Osteoblast (primary cell): ENCODE data around the gene HCRTR1. TPM values are rescaled to one million over a fixed set of nuclear protein-coding genes. Genes with fewer than 3 reads are reported as not detected.

ENCODE experiments used
- DNase-seq: peaks from one replicate; pipeline ENCODE4 v3.0.0; 2011; ENCODE audit warnings: low spot score, mixed read lengths; ENCODE audit not compliant: insufficient read length; ENCODE audit errors: missing footprints
- H2AFZ ChIP-seq: 2 replicates; pipeline ENCODE4 v1.6.0; 2011; ENCODE audit warnings: mild to moderate bottlenecking, low read length
- H3K27ac ChIP-seq: 2 replicates; pipeline ENCODE4 v1.5.1; 2011; ENCODE audit warnings: mild to moderate bottlenecking, low read depth, low read length, moderate library complexity
- H3K27me3 ChIP-seq: 2 replicates; pipeline ENCODE4 v1.6.0; 2012; ENCODE audit warnings: mild to moderate bottlenecking, control low read depth, inconsistent platforms, low read length, moderate library complexity; ENCODE audit not compliant: insufficient read depth
- H3K36me3 ChIP-seq: 2 replicates; pipeline ENCODE4 v1.5.1; 2011; ENCODE audit warnings: mild to moderate bottlenecking, low read length, control low read depth, moderate library complexity; ENCODE audit not compliant: insufficient read depth
- H3K4me1 ChIP-seq: 2 replicates; pipeline ENCODE4 v1.5.1; 2011; ENCODE audit warnings: mild to moderate bottlenecking, low read length, control low read depth, moderate library complexity; ENCODE audit not compliant: insufficient read depth
- H3K4me2 ChIP-seq: 2 replicates; pipeline ENCODE4 v1.6.0; 2011; ENCODE audit warnings: mild to moderate bottlenecking, low read length; ENCODE audit not compliant: insufficient read depth
- H3K4me3 ChIP-seq: fragments of 200-600 bp; sonication (generic); 3 replicates; pipeline ENCODE4 v1.5.1; 2012; ENCODE audit warnings: mild to moderate bottlenecking, low read length, inconsistent platforms; ENCODE audit not compliant: insufficient read depth
- H3K79me2 ChIP-seq: 2 replicates; pipeline ENCODE4 v1.6.0; 2012; ENCODE audit warnings: mild to moderate bottlenecking, low read length, control low read depth, inconsistent platforms; ENCODE audit not compliant: insufficient read depth
- H3K9me3 ChIP-seq: 2 replicates; pipeline ENCODE4 v1.5.1; 2011; ENCODE audit warnings: low read depth, low read length, control low read depth
- H4K20me1 ChIP-seq: 2 replicates; pipeline ENCODE4 v1.6.0; 2012; ENCODE audit warnings: mild to moderate bottlenecking, low read length, control low read depth; ENCODE audit not compliant: insufficient read depth
- total RNA-seq: library from RNA; depleted of rRNA; stranded (reverse); fragments of >200 nt; gene quantifications from 2 replicates; pipeline ENCODE4 v1.2.3, GENCODE V29; 2012
- TF ChIP-seq, protein P1 (sequence below): IDR thresholded peaks from 2 replicates; pipeline ENCODE4 v1.5.1; 2011; ENCODE audit warnings: mild to moderate bottlenecking, low read depth, low read length, moderate library complexity; ENCODE audit errors: extremely low read depth

Gene HCRTR1
- total RNA-seq = not detected in 2 replicates

DNA sequence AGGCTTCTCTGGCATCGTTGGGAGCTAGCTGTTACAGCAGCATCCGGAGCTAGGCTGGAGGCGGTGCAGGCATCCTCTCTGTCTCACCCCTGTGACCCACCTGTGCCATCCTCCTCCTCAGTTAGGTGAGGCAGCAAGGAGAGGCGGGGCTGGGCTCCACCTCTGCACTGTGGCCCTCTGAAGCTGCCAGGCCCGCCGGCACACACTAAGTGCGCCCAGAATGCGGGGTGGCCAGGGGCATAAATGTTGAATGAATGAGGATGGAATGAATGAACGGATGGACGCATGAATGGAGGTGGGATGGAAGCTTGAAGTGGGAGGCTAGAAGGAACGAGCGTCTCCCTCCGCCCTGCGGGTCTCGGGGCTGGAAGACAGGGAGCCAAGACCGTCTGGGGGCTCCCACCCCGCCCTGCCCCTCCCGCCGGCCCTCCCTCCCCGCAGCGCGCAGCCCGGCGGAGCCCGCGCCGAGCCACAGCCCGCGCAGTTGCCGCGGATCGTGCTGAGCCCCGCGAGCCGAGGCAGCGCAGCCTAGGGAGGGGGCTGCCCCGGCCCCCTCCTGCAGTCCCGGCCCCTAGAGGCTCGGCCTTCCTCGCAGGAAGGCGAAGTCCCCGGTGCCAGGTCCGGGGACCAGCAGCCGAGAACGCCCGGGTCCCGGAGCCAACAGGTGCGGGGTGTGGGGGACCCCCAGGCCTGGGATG, at the start of gene HCRTR1:
TSS of gene HCRTR1 (plus strand) at position 472 of the 698 bp plus-strand sequence. CDS start 1,504 bp downstream, outside the sequence.
- Histone ChIP-seq H3K4me3 (peak within 1 kb of the TSS; percentile 76), H3K36me3 (no peaks in the 10 kb centered on the region), H3K9me3 (no peaks in the 10 kb centered on the region), H3K79me2 (no peaks in the 10 kb centered on the region), H4K20me1 (no peaks in the 10 kb centered on the region), H3K4me2 (peak within 1 kb of the TSS; percentile 85), H3K4me1 (no peaks in the 10 kb centered on the region), H3K27ac (no peak within 1 kb of the TSS), H3K27me3 (no peaks in the 10 kb centered on the region), H2AFZ (peak within 1 kb of the TSS; percentile 62)
- peak; percentile 83 for DNase-seq
- TF ChIP-seq, protein P1, sequence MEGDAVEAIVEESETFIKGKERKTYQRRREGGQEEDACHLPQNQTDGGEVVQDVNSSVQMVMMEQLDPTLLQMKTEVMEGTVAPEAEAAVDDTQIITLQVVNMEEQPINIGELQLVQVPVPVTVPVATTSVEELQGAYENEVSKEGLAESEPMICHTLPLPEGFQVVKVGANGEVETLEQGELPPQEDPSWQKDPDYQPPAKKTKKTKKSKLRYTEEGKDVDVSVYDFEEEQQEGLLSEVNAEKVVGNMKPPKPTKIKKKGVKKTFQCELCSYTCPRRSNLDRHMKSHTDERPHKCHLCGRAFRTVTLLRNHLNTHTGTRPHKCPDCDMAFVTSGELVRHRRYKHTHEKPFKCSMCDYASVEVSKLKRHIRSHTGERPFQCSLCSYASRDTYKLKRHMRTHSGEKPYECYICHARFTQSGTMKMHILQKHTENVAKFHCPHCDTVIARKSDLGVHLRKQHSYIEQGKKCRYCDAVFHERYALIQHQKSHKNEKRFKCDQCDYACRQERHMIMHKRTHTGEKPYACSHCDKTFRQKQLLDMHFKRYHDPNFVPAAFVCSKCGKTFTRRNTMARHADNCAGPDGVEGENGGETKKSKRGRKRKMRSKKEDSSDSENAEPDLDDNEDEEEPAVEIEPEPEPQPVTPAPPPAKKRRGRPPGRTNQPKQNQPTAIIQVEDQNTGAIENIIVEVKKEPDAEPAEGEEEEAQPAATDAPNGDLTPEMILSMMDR = no peak

DNA sequence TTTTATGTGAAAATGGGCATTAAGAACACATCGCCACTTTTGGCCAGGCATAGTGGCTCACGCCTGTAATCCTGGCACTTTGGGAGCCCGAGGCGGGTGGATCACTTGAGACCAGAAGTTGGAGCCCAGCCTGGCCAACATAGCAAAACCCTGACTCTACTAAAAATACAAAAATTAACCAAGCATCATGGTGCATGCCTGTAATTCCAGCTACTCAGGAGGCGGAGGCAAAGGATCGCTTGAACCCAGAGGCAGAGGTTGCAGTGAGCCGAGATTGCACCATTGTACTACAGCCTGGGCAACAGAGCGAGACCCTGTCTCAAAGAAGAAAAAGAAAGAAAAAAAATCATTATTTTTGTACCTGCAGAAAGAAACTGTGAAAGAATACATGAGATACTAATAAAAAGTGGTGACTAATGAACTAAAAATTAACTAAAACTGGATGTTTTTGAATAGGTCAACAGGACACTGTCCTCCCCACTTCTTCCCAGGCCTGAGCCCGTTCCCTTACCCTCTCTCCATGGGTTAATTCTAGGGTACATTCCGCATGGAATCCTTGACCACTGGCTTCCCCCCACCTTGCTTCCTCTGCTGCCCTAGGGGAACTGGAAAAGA, 49.4 kb upstream of the HCRTR1 start:
- TF ChIP-seq, protein P1 = no peak
- no peak overlapping the region for H3K4me3 ChIP-seq
- H2AFZ ChIP-seq = no peak overlapping the region
- peaks cover 41% of the 10 kb centered on the region for H3K4me1 ChIP-seq
- H3K27ac ChIP-seq = no peak overlapping the region
- H3K9me3 ChIP-seq = no peaks in the 10 kb centered on the region
- peak; percentile 44 for DNase-seq
- H3K4me2 ChIP-seq = no peak overlapping the region
- no peaks in the 10 kb centered on the region for H3K27me3 ChIP-seq
- no peaks in the 10 kb centered on the region for H3K79me2 ChIP-seq
- no peaks in the 10 kb centered on the region for H3K36me3 ChIP-seq
- H4K20me1 ChIP-seq = no peaks in the 10 kb centered on the region

DNA sequence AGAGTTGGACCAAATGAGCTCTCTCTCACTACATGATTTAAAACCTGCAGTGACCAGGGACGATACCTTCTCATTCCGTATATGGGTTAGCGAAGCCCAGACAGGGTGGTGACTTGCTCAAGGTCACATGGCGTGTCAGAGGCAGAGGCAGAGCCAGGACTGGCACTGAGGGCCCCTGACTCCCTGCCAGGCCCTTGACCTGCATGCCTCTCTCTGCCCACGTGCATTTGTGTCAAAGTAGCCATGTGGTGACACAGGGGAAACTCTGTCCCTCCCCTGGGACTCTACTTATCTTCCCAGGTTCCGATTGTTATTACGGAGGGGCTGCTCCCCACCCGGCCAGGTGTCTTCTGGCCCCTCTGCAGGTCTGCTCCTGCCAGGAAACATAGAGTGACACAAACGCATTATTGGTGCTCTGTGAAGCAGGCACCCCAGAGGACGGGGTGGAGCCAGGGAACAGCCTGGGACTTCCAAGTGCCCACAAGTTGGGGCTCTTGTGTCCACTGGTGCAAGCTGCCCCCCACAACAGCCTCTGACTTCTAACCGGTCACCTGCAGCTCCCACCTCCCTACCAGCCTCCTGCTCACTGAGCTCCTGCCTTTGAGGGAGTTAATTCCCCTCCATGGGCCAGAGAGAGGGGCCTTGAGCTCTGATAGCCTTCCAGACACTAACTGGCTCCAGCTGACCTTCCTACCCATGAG, 48.4 kb upstream of the HCRTR1 start:
- H3K79me2 ChIP-seq = no peaks in the 10 kb centered on the region
- H4K20me1 ChIP-seq = no peaks in the 10 kb centered on the region
- H3K4me3 ChIP-seq = no peak overlapping the region
- no peaks in the 10 kb centered on the region for H3K27me3 ChIP-seq
- H3K9me3 ChIP-seq = no peaks in the 10 kb centered on the region
- no peak overlapping the region for H2AFZ ChIP-seq
- TF ChIP-seq, protein P1 = no peak
- H3K4me1 ChIP-seq = peaks cover 42% of the 10 kb centered on the region
- peak; percentile 49 for DNase-seq
- no peak overlapping the region for H3K4me2 ChIP-seq
- H3K36me3 ChIP-seq = no peaks in the 10 kb centered on the region
- H3K27ac ChIP-seq = no peak overlapping the region
